ENCODE results near the gene PPL.

PPL gene

DNA sequence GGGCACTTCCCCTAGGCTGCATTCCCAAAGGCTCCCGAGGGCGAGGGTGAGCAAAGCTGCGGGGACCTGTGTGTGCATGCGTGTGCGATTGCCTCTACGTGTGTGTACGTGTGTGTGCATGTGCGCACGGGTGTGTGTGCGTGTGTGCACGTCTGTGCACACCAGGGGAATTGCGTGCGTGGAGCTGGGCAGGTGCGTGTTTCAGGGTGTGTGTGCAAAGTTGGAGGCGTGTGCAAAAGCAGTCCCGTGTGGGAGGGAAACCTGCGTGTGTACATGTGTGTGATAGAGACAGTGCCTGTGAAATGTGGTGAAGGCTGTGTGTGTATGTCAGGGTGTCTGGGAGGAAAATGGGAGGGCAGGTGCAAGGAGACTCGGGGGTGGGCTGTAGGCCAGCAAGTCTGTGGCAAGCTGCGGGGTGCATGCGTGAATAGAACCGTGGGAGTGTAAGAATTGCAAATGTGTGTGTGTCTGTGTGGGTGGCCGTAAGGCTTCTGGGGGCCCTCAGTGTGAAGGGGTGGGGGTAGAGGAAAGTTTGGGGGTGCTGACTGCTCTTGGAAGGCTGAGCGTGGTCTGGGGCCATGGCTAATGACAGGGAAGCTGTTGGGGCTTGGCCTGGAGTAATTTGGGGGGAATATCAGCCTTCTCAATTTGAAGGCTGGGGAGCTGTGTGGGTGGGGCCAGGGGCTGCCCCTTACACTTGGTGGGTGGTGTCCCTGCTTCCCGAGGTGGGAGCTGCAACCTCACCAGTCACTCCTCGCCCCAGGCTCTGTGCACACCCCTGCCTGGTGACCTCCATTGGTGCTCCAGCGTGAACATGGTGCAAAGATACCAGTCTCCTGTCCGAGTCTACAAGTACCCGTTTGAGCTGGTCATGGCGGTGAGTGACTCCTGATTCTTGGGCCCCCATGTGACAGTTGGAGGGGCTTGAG is 21.8 kb upstream of the PPL start:
- H3K27ac ChIP-seq (ENCODE audit: extremely low read depth, low read depth, low read length): no peak overlapping the region
- H3K9me3 ChIP-seq (ENCODE audit: control insufficient read depth, insufficient read depth, low read depth, low read length): no peaks in the 10 kb centered on the region
- peaks cover 6% of the 10 kb centered on the region; the same call in 1 of the 2 replicates for H3K4me1 ChIP-seq (ENCODE audit: control insufficient read depth, insufficient read depth, low read length)
- peak overlapping the region; percentile 16 for H3K4me3 ChIP-seq (ENCODE audit: low read depth, low read length)
- ChIA-PET CTCF (interaction anchor here (0.6 kb wide), 1 partner anchor 99 kb away, joined by 3 read pairs; no protein-coding TSS in a partner anchor), POLR2A (interaction anchor here (0.6 to 1.7 kb wide), 6 partner anchors 14 to 420 kb away, joined by 3 to 8 read pairs (median 4); partner anchors contain the start of genes CDIP1, GLYR1, UBALD1 and UBN1)
- no peaks in the 10 kb centered on the region for H3K36me3 ChIP-seq (ENCODE audit: control insufficient read depth in 2 of 2, insufficient read depth in 1 of 2, low read length in 2 of 2)
- TF ChIP-seq, protein P1, sequence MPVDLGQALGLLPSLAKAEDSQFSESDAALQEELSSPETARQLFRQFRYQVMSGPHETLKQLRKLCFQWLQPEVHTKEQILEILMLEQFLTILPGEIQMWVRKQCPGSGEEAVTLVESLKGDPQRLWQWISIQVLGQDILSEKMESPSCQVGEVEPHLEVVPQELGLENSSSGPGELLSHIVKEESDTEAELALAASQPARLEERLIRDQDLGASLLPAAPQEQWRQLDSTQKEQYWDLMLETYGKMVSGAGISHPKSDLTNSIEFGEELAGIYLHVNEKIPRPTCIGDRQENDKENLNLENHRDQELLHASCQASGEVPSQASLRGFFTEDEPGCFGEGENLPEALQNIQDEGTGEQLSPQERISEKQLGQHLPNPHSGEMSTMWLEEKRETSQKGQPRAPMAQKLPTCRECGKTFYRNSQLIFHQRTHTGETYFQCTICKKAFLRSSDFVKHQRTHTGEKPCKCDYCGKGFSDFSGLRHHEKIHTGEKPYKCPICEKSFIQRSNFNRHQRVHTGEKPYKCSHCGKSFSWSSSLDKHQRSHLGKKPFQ (tag by site-specific recombination; IDR thresholded peaks at IDR 0.05): no peak
- TF ChIP-seq, protein P2, sequence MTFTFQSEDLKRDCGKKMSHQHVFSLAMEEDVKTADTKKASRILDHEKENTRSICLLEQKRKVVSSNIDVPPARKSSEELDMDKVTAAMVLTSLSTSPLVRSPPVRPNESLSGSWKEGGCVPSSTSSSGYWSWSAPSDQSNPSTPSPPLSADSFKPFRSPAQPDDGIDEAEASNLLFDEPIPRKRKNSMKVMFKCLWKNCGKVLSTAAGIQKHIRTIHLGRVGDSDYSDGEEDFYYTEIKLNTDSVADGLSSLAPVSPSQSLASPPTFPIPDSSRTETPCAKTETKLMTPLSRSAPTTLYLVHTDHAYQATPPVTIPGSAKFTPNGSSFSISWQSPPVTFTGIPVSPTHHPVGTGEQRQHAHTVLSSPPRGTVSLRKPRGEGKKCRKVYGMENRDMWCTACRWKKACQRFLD (tag by site-specific recombination; IDR thresholded peaks at IDR 0.05): no peak
- TF ChIP-seq, protein P3, sequence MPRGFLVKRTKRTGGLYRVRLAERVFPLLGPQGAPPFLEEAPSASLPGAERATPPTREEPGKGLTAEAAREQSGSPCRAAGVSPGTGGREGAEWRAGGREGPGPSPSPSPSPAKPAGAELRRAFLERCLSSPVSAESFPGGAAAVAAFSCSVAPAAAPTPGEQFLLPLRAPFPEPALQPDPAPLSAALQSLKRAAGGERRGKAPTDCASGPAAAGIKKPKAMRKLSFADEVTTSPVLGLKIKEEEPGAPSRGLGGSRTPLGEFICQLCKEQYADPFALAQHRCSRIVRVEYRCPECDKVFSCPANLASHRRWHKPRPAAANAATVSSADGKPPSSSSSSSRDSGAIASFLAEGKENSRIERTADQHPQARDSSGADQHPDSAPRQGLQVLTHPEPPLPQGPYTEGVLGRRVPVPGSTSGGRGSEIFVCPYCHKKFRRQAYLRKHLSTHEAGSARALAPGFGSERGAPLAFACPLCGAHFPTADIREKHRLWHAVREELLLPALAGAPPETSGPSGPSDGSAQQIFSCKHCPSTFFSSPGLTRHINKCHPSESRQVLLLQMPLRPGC (tag by site-specific recombination; IDR thresholded peaks at IDR 0.05): no peak
- TF ChIP-seq ZNF175 (tag by site-specific recombination; IDR thresholded peaks at IDR 0.05): no peak
- TF ChIP-seq SCRT2 (tag by site-specific recombination; IDR thresholded peaks at IDR 0.05): no peak
- no peak for TF ChIP-seq ZNF529 (tag by site-specific recombination; IDR thresholded peaks at IDR 0.05; ENCODE audit: insufficient replicate concordance)
- TF ChIP-seq, protein P4, sequence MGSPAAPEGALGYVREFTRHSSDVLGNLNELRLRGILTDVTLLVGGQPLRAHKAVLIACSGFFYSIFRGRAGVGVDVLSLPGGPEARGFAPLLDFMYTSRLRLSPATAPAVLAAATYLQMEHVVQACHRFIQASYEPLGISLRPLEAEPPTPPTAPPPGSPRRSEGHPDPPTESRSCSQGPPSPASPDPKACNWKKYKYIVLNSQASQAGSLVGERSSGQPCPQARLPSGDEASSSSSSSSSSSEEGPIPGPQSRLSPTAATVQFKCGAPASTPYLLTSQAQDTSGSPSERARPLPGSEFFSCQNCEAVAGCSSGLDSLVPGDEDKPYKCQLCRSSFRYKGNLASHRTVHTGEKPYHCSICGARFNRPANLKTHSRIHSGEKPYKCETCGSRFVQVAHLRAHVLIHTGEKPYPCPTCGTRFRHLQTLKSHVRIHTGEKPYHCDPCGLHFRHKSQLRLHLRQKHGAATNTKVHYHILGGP (tag by site-specific recombination; IDR thresholded peaks at IDR 0.05): no peak
- TF ChIP-seq, protein P5, sequence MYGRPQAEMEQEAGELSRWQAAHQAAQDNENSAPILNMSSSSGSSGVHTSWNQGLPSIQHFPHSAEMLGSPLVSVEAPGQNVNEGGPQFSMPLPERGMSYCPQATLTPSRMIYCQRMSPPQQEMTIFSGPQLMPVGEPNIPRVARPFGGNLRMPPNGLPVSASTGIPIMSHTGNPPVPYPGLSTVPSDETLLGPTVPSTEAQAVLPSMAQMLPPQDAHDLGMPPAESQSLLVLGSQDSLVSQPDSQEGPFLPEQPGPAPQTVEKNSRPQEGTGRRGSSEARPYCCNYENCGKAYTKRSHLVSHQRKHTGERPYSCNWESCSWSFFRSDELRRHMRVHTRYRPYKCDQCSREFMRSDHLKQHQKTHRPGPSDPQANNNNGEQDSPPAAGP (tag by site-specific recombination; IDR thresholded peaks at IDR 0.05): 0 out of 2 replicates have a peak, but pooled peaks have one; percentile 21
- no peak for TF ChIP-seq ZNF473 (tag by site-specific recombination; IDR thresholded peaks at IDR 0.05)
- peak; percentile 94 for TF ChIP-seq ZFHX2 (tag by site-specific recombination; conservative IDR thresholded peaks at IDR 0.05)
- TF ChIP-seq, protein P6, sequence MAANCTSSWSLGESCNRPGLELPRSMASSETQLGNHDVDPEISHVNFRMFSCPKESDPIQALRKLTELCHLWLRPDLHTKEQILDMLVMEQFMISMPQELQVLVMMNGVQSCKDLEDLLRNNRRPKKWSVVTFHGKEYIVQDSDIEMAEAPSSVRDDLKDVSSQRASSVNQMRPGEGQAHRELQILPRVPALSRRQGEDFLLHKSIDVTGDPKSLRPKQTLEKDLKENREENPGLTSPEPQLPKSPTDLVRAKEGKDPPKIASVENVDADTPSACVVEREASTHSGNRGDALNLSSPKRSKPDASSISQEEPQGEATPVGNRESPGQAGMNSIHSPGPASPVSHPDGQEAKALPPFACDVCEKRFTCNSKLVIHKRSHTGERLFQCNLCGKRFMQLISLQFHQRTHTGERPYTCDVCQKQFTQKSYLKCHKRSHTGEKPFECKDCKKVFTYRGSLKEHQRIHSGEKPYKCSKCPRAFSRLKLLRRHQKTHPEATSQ (tag by site-specific recombination; IDR thresholded peaks at IDR 0.05): no peak
- TF ChIP-seq ZNF776 (tag by site-specific recombination; IDR thresholded peaks at IDR 0.05; ENCODE audit: borderline replicate concordance): no peak
- TF ChIP-seq ZNF174 (tag by site-specific recombination; IDR thresholded peaks at IDR 0.05): no peak
- TF ChIP-seq, protein P7, sequence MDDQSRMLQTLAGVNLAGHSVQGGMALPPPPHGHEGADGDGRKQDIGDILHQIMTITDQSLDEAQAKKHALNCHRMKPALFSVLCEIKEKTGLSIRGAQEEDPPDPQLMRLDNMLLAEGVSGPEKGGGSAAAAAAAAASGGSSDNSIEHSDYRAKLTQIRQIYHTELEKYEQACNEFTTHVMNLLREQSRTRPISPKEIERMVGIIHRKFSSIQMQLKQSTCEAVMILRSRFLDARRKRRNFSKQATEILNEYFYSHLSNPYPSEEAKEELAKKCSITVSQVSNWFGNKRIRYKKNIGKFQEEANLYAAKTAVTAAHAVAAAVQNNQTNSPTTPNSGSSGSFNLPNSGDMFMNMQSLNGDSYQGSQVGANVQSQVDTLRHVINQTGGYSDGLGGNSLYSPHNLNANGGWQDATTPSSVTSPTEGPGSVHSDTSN (CRISPR knock-in tag; IDR thresholded peaks at IDR 0.05): no peak
- TF ChIP-seq EGR2 (tag by site-specific recombination; IDR thresholded peaks at IDR 0.05; ENCODE audit: low read depth): peak; percentile 83
- no peak for TF ChIP-seq ZNF521 (tag by site-specific recombination; IDR thresholded peaks at IDR 0.05)
- TF ChIP-seq, protein P8, sequence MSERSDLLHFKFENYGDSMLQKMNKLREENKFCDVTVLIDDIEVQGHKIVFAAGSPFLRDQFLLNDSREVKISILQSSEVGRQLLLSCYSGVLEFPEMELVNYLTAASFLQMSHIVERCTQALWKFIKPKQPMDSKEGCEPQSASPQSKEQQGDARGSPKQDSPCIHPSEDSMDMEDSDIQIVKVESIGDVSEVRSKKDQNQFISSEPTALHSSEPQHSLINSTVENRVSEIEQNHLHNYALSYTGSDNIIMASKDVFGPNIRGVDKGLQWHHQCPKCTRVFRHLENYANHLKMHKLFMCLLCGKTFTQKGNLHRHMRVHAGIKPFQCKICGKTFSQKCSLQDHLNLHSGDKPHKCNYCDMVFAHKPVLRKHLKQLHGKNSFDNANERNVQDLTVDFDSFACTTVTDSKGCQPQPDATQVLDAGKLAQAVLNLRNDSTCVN (tag by site-specific recombination; optimal IDR thresholded peaks at IDR 0.05): peak; percentile 15
- no peak for TF ChIP-seq ZNF658 (tag by site-specific recombination; IDR thresholded peaks at IDR 0.05)

Measured in HEK293 (cell line).